AG04449 (cell line): ENCODE data around the gene ST6GAL1.

Experiments used
- CTCF ChIA-PET: fragments of 350-600 bp; formaldehyde crosslinking; extraction: SDS; loops from one replicate; lab custom pipeline; 2021; ENCODE audit warnings: antibody characterized with exemption; lab: Yijun Ruan, JAX
- POLR2A ChIA-PET: fragments of 400-600, 350-600 bp; formaldehyde crosslinking; extraction: SDS; loops from one replicate; lab custom pipeline; 2020; ENCODE audit warnings: antibody characterized with exemption, inconsistent platforms; lab: Yijun Ruan, JAX
- DNase-seq: peaks from one replicate; pipeline ENCODE4 v3.0.0-alpha.2; 2010; ENCODE audit warnings: low read depth, low spot score
- H3K4me3 ChIP-seq: 2 replicates; pipeline ENCODE4 v1.5.1; 2011; ENCODE audit warnings: low read depth, mild to moderate bottlenecking, control low read depth, low read length
- CTCF ChIP-seq: IDR thresholded peaks from one replicate; pipeline ENCODE4 v1.5.1; 2011; ENCODE audit warnings: mild to moderate bottlenecking, moderate library complexity, low read length, control low read depth, inconsistent platforms; ENCODE audit not compliant: insufficient read depth; ENCODE audit errors: missing control alignments

Gene ST6GAL1

GRCh38 chr3:186932281-186933181, 2.2 kb downstream of the ST6GAL1 start:
- TF ChIP-seq CTCF = no peak
- POLR2A ChIA-PET = interaction anchor here (0.9 kb wide), 1 partner anchor 207 kb away, joined by 4 read pairs; the partner anchor contains the start of gene RPL39L
- DNase-seq = no peak
- H3K4me3 ChIP-seq = no peak overlapping the region; the same call in 1 of the 2 replicates
- CTCF ChIA-PET = interaction anchor here (0.6 to 0.8 kb wide), 4 partner anchors 111 to 244 kb away, joined by 3 read pairs; partner anchors contain the start of gene RPL39L

GRCh38 chr3:186933816-186934215, 3.5 kb downstream of the ST6GAL1 start:
- POLR2A ChIA-PET = no interaction called here
- TF ChIP-seq CTCF = no peak
- CTCF ChIA-PET = interaction anchor here (1.3 kb wide), 1 partner anchor 179 kb away, joined by 3 read pairs; no protein-coding TSS in a partner anchor

GRCh38 chr3:186935133-186935532, 4.8 kb downstream of the ST6GAL1 start:
- CTCF ChIA-PET = interaction anchor here (1.3 kb wide), 1 partner anchor 177 kb away, joined by 3 read pairs; no protein-coding TSS in a partner anchor
- POLR2A ChIA-PET = no interaction called here
- TF ChIP-seq CTCF = no peak
- no peak overlapping the region for H3K4me3 ChIP-seq
- DNase-seq = no peak

More at GRCh38 chr3:186933816-186934215, 3.5 kb downstream of the ST6GAL1 start:
- DNase-seq = no peak
- H3K4me3 ChIP-seq = no peak overlapping the region

GRCh38 chr3:186937017-186937875, 6.9 kb downstream of the ST6GAL1 start:
- ChIA-PET CTCF (interaction anchor here (1.0 kb wide), 1 partner anchor 228 kb away, joined by 5 read pairs; no protein-coding TSS in a partner anchor), POLR2A (no interaction called here)
- no peak for DNase-seq
- no peak for TF ChIP-seq CTCF
- no peak overlapping the region for H3K4me3 ChIP-seq

GRCh38 chr3:186938716-186939115, 8.4 kb downstream of the ST6GAL1 start:
- DNase-seq = no peak
- no peak for TF ChIP-seq CTCF
- POLR2A ChIA-PET = no interaction called here
- CTCF ChIA-PET = interaction anchor here (1.0 kb wide), 1 partner anchor 226 kb away, joined by 5 read pairs; no protein-coding TSS in a partner anchor
- H3K4me3 ChIP-seq = no peak overlapping the region
